ENCODE results near the gene CST8. TPM values are rescaled to one million over a fixed set of nuclear protein-coding genes. Genes with fewer than 3 reads are reported as not detected.

CST8 gene
- total and polyA plus RNA-seq, 2 of the 4 experiments (the other 2 are of a cell fraction) = not detected

DNA sequence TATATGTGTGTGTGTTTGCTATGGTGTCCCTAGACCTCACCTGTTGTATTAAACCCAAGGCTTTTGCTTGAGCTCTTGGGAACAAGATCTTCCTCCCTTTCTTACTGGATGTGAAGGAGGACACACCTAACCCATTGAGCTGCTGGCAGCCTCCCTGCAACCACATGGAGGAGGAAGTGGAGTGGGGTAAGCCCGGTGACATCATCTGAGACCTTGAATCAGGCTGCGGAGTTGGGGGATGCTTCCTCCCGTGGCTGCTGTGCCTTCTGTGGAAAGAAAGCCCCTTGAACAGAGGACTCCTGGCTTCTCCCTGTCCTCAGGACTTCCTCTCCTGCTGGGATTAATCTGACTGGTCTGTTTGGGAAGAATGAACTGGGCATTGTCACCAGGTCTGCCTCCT, 41.5 kb upstream of the CST8 start:
- in situ Hi-C loops (cut with MboI; ENCODE audit: low sequenced_read_pairs) (loop anchor here (10.0 kb wide), 1 partner anchor 155 kb away; the partner anchor contains the start of gene CST9), intact Hi-C loops (cut with micrococcal nuclease) (no loop called here), dilution Hi-C loops (cut with HindIII; ENCODE audit: low sequenced_read_pairs, unreplicated experiment) (no loop called here)
- Histone ChIP-seq H3K14ac (replicated peaks; ENCODE audit: low read depth, low read length) (no peak overlapping the region), H4K8ac (ENCODE audit: low read depth in 2 of 2, low read length in 2 of 2) (no peak overlapping the region), H3K27ac (ENCODE audit: insufficient read depth, low read length) (no peak overlapping the region), H3K4me3 (ENCODE audit: insufficient read depth, low read depth, low read length) (no peak overlapping the region), H2BK5ac (ENCODE audit: low read depth, low read length, poor library complexity, severe bottlenecking) (no peak overlapping the region), H3K4ac (ENCODE audit: low read depth, low read length) (no peak overlapping the region), H3K9me1 (ENCODE audit: insufficient read depth, low read length) (peaks cover 6% of the 10 kb centered on the region; the same call in 1 of the 2 replicates), H3K4me2 (ENCODE audit: low read depth, low read length) (no peak overlapping the region), H3K18ac (ENCODE audit: low read depth, low read length) (no peak overlapping the region), H2BK120ac (ENCODE audit: low read depth, low read length) (no peak overlapping the region), H3K4me1 (ENCODE audit: control insufficient read depth, insufficient read depth, low read length) (0 out of 2 replicates have a peak, but pooled peaks cover 3% of the 10 kb centered on the region), H2AK5ac (ENCODE audit: low read depth, low read length) (no peak overlapping the region), H2AFZ (replicated peaks; ENCODE audit: low read length, poor library complexity) (no peak overlapping the region), H3K23ac (ENCODE audit: low read depth, low read length) (no peak overlapping the region), H3K79me1 (ENCODE audit: low read depth in 1 of 2, low read length in 2 of 2) (no peaks in the 10 kb centered on the region), H3K56ac (ENCODE audit: extremely low read depth, insufficient read depth, low read length) (no peak overlapping the region; the same call in 1 of the 2 replicates), H3K9me3 (ENCODE audit: control insufficient read depth, insufficient read depth, low read length) (no peaks in the 10 kb centered on the region), H3K36me3 (ENCODE audit: control insufficient read depth, insufficient read depth, low read length) (no peaks in the 10 kb centered on the region), H3K9ac (ENCODE audit: low read depth, low read length) (no peak overlapping the region), H3K27me3 (ENCODE audit: control insufficient read depth, insufficient read depth, low read length) (peaks cover 2% of the 10 kb centered on the region; the same call in 1 of the 2 replicates), H2AK9ac (replicated peaks; ENCODE audit: low read depth, low read length, poor library complexity) (no peak overlapping the region), H4K20me1 (ENCODE audit: insufficient read depth, low read length) (no peaks in the 10 kb centered on the region), H2BK20ac (ENCODE audit: low read depth, low read length) (no peak overlapping the region), H4K91ac (ENCODE audit: insufficient read depth, low read depth, low read length) (no peak overlapping the region), H4K5ac (ENCODE audit: low read depth, low read length) (no peak overlapping the region), H2BK15ac (ENCODE audit: low read depth, low read length) (no peak overlapping the region)
- no TSS peak for BruUV-seq (replicated peaks)
- ChIA-PET POLR2A (ENCODE audit: unreplicated experiment) (no interaction called here), CTCF (interaction anchor here (1.1 kb wide), 1 partner anchor 8 kb away, joined by 3 read pairs; no protein-coding TSS in a partner anchor)
- TF ChIP-seq MXI1 (IDR thresholded peaks at IDR 0.05; ENCODE audit: borderline replicate concordance, low read depth, low read length) (no peak), CEBPB (IDR thresholded peaks at IDR 0.05; ENCODE audit: low read depth, low read length) (no peak), SMC3 (IDR thresholded peaks at IDR 0.05; ENCODE audit: low read depth, low read length) (no peak), MAZ (IDR thresholded peaks at IDR 0.05; ENCODE audit: borderline replicate concordance, low read depth, low read length) (no peak), MAFK (IDR thresholded peaks at IDR 0.05; ENCODE audit: low read depth, low read length) (no peak), BHLHE40 (IDR thresholded peaks at IDR 0.05; ENCODE audit: low read depth, low read length) (no peak), RAD21 (IDR thresholded peaks at IDR 0.05; ENCODE audit: low read length) (no peak), RFX5 (IDR thresholded peaks at IDR 0.05; ENCODE audit: low read depth, low read length) (no peak), FOS (IDR thresholded peaks at IDR 0.05; ENCODE audit: low read depth, low read length) (no peak), CTCF (conservative IDR thresholded peaks at IDR 0.05; ENCODE audit: low read depth, low read length) (no peak), RCOR1 (IDR thresholded peaks at IDR 0.05; ENCODE audit: insufficient replicate concordance, low read length) (no peak), CHD1 (IDR thresholded peaks at IDR 0.05; ENCODE audit: low read depth, low read length) (no peak), POLR2A (IDR thresholded peaks at IDR 0.05; ENCODE audit: low read depth, low read length) (no peak), NFE2L2 (IDR thresholded peaks at IDR 0.05; ENCODE audit: low read depth, low read length) (no peak)
- TF ChIP-seq, protein P1, sequence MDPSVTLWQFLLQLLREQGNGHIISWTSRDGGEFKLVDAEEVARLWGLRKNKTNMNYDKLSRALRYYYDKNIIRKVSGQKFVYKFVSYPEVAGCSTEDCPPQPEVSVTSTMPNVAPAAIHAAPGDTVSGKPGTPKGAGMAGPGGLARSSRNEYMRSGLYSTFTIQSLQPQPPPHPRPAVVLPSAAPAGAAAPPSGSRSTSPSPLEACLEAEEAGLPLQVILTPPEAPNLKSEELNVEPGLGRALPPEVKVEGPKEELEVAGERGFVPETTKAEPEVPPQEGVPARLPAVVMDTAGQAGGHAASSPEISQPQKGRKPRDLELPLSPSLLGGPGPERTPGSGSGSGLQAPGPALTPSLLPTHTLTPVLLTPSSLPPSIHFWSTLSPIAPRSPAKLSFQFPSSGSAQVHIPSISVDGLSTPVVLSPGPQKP (IDR thresholded peaks at IDR 0.05; ENCODE audit: borderline replicate concordance, low read depth, low read length) = no peak
- TF ChIP-seq, protein P2, sequence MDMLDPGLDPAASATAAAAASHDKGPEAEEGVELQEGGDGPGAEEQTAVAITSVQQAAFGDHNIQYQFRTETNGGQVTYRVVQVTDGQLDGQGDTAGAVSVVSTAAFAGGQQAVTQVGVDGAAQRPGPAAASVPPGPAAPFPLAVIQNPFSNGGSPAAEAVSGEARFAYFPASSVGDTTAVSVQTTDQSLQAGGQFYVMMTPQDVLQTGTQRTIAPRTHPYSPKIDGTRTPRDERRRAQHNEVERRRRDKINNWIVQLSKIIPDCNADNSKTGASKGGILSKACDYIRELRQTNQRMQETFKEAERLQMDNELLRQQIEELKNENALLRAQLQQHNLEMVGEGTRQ (IDR thresholded peaks at IDR 0.05; ENCODE audit: low read depth, low read length) = no peak
- DNase-seq = no peak
- no CpG with 5 or more reads among the region's 3 CpGs for WGBS, 2 experiments (ENCODE audit: extremely low coverage in 2 of 2, insufficient read length in 1 of 2)
- no peak for ATAC-seq (ENCODE audit: low read depth)
